HG03280 (cell line): Measurements from ENCODE around the gene GRK1.
"Not testable (repeated sequence)": the region's sequence is repeated elsewhere in the genome, so short reads cannot be mapped to it uniquely, and the experiment has no call there.

Experiments
- ATAC-seq: cut with Tn5 transposase; IDR thresholded peaks from one replicate; pipeline ENCODE4 v1.9.1; 2021; ENCODE audit warnings: mild to moderate bottlenecking, moderate library complexity; ENCODE audit not compliant: unreplicated experiment

Gene GRK1

GRCh38 chr13:113742445-113743120 lies 75.6 kb downstream of the GRK1 start:
- no peak for ATAC-seq

- no peak for ATAC-seq
Measured at GRCh38 chr13:113743366-113744195, 76.6 kb downstream of the GRK1 start.

GRCh38 chr13:113744197-113745000 lies 77.4 kb downstream of the GRK1 start:
- no peak for ATAC-seq

GRCh38 chr13:113745059-113745458 lies 78.0 kb downstream of the GRK1 start:
- ATAC-seq, result no peak

- ATAC-seq, result not testable (repeated sequence)
Measured at GRCh38 chr13:113745500-113746142, 78.6 kb downstream of the GRK1 start.

- no peak for ATAC-seq
Measured at GRCh38 chr13:113746143-113746525, 79.1 kb downstream of the GRK1 start.

GRCh38 chr13:113746671-113747070 lies 79.7 kb downstream of the GRK1 start:
- no peak for ATAC-seq

GRCh38 chr13:113747291-113747833 lies 80.3 kb downstream of the GRK1 start:
- ATAC-seq, result no peak

- ATAC-seq, result no peak
Measured at GRCh38 chr13:113748101-113748861, 81.3 kb downstream of the GRK1 start.

GRCh38 chr13:113748862-113749451 lies 81.9 kb downstream of the GRK1 start:
- ATAC-seq, result no peak

GRCh38 chr13:113749507-113749906 lies 82.5 kb downstream of the GRK1 start:
- ATAC-seq, result no peak

- no peak for ATAC-seq
Measured at GRCh38 chr13:113749967-113750366, 82.9 kb downstream of the GRK1 start.

GRCh38 chr13:113750554-113751399 lies 83.8 kb downstream of the GRK1 start:
- no peak for ATAC-seq

GRCh38 chr13:113751491-113751890 lies 84.5 kb downstream of the GRK1 start:
- ATAC-seq, result no peak

- not testable (repeated sequence) for ATAC-seq
Measured at GRCh38 chr13:113752211-113752986, 85.4 kb downstream of the GRK1 start.

GRCh38 chr13:113753171-113753570 lies 86.2 kb downstream of the GRK1 start:
- ATAC-seq, result no peak

- ATAC-seq, result no peak
Measured at GRCh38 chr13:113754242-113754641, 87.2 kb downstream of the GRK1 start.

GRCh38 chr13:113754691-113755090 lies 87.7 kb downstream of the GRK1 start:
- no peak for ATAC-seq
